Activated CD4-positive, alpha-beta T cell treated with anti-CD3 and anti-CD28 coated beads, Interleukin-2, amount 50 U/mL, for 4 hours (primary cell): ENCODE measurements around the gene LRRC1.
"Not testable (repeated sequence)": the region's sequence is repeated elsewhere in the genome, so short reads cannot be mapped to it uniquely, and the experiment has no call there.

ENCODE experiments used
- DNase-seq, 2 experiments: peaks; one replicate each; pipeline ENCODE4 v3.0.0-alpha.2; 2020

Gene LRRC1

DNA sequence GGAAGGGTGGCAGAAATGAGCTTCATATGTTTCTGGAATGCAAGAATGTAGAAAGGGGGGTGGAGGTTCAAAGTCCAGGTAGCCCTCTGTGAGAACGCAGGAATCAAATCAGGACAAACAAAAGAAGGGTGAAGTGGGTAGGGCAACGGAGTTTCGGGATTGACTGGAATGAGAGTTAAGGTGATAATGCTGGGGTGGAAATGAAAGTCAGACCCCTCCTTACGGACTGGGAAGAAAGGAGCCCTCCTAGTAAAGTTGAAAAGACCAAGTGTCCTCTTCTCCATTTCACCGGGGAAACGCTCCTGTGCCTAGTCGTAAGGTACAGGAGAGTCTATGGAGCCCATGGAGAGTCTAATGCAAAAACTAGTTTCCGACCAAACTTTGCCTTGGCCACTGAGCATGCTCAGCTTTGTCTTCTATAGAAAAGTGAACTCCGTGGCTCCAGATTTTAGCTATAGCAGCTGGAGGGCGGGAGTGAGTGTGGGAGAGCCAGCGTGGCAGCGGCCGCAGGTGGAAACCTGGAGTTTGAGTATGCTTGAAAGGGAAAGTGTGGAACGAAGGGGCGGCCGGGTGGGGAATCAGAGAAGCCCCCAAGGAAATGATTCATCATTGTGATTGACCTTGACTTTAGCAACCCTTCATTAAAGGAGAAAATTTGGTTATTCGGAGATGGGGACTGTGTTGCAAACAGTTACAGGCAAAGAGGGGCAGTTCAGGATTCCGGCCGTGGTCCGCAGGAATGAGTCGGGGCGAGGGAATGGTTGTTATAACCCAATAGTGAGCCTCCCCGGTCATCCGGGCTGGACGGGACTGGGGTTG lies 1.3 kb upstream of the LRRC1 start:
- DNase-seq = peak; percentile 20 to 26

- peak; percentile 35 to 36 for DNase-seq
These were observed 577 bp upstream of the LRRC1 start for GRCh38 chr6:53794137-53794719.

- no peak for DNase-seq
These were observed 516 bp downstream of the LRRC1 start for GRCh38 chr6:53795340-53795701.

DNA sequence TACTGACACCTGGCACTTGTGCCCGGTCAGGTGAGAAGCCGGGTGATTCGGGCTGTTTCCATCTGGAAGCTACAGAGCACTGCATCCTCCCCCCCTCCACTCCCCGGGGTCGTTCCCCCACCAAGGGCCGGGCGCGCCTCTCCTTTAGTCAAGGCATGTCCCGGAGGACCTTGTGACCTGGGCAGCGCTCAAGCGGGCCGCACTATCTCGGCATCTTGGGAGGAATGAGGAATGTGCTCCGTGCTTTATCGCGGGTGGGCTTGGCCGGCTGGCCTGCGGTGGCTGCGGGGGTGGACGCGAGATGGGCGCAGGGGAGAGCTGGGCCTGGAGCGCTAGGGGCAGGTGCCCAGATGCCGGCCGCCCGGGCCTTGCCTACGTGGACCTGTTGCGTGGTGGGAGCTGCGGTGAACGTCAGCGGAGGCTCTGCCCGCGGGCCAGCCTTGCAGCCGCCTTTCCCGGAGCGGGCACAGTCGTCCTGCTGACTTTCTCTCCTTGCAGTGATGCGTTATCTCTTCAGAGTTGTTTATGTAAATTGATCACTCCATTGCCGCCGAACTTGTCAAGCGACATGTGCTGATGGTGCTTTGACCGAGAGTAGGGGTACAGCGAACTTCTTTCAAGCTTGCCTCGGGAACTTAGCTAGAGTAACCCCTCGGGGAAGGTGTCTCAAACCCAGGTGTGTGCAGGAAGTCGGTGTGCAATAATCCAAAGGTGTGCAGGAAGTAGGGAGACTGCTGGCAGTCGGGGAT lies 1.1 kb downstream of the LRRC1 start:
- peak in 1 of 2 experiments; percentile 3 for DNase-seq

DNA sequence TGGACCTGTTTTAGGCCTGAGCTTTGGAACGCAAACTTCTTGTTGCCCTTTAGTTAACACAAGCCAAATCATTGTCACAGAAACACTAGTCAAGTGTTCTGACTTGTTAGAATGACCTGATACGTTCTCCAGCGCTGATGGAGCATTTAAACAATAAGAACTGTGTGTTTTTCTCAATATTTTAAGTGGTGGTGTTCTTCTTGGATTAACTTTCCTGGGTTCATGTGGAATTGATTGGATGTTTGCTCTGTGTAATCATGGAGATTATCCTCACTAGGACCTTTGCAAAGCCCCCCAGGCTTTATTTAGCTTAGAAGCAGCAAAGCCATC lies 1.6 kb downstream of the LRRC1 start:
- DNase-seq = no peak

DNA sequence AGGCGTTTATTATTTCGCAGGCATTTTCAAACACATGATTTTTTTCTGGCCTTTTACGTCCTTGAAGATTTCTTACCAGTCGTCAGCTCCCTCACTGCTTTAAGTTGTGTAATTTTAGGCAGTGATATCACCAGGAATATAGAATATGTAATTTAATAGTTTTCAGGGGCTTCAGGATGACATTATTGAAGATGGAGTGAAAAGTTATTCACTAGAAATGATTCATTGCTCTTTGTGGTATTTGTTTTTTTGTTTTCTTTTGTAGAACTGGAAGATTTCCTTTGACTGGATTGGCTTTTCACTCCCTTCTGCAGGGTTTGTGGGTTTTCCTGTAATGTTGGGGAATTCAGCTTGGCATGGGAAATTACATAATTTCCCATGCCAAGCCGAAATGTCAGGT lies 2.0 kb downstream of the LRRC1 start:
- DNase-seq = no peak

- no peak for DNase-seq
These were observed 2.5 kb downstream of the LRRC1 start for GRCh38 chr6:53797304-53797703.

DNA sequence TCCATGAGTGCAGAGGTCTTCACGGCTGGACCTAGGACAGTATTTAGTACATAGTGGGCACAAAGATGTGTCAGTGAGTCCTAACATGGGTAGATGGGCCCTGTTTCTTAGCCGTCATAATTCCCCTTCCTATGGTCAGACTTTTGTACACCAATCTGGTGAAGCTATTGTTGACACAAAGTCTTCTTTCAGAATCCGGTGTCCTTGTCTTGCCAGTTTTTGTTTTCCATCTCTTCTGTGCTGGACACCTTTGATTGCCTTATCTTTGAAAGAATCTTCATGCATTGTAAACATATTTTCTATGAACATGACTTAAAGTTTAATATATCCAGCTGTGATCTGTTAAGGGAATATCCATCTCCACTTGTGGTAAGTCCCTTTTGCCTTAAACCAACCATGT lies 4.5 kb downstream of the LRRC1 start:
- DNase-seq = no peak

DNA sequence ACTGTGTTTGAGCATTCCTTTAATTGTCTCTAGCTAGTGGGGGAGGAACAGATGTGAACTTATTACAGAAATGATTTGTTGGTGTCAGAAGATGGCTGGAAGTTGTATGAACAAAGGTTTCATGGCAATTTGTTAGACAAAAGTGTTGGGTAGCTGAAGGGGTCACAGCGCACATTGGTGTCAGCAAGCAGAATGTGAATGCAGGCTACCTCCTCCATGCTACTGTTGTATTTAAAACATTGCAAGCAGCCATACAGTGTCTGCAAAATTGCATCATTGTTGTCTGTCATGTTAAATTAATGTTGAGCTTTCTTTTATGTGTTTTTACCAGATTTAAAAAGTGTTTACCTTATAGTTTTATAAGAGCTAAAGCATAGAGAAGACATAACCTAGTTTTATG lies 6.2 kb downstream of the LRRC1 start:
- no peak for DNase-seq

DNA sequence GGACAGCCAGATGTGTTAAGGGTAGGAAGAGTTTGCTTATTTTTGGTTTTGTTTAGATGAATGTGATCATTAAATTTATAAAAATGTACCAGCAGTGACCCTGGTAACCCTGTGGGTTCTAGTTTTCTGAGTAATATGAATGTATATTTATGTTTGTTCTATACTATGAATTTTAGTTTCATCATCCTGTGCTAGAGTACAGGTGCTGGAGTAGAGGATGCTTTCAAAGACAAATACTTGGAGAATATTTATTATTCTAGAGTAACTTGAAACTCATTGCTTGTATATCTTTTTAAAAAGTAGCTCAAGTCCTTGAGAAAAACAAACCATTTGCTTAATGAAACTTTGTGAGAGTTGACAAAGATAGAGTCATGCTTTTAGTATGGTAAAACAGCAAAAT lies 7.8 kb downstream of the LRRC1 start:
- no peak for DNase-seq

DNA sequence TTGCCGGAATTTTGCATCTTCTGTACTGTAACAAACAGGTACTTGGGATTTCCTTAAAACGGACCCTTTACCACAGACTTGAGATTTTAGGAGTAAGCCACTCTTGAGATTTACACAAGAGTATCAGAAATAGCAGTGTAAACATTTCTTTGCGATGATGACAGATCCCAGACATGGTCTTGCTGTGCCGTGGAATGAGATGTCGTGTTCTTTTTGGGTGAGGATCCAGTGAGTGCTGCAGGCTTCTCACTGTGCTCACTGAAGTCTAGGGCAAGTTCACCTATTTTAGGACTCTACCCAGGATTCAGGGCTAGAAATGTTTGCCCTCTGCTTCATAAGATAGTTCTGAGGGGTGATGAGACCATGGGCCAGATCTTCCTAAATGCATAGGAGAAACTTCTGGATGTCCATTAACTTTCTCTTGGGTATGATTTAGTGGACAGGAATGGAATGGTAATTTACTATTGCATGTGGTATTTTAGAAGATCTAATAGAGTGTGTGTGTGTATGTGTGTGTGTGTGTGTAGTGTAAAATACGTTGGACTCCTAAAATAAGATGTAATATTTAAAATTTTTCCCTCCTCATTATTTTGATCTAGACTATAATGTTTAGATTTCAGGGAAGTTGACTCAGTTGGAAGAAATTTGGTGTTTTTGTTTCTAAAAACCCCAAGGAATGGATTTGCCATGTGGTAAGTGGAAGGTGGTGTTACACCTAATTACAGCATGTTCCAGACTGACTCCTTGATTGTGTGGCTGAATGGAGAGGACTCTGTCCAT lies 8.5 kb downstream of the LRRC1 start:
- no peak for DNase-seq

DNA sequence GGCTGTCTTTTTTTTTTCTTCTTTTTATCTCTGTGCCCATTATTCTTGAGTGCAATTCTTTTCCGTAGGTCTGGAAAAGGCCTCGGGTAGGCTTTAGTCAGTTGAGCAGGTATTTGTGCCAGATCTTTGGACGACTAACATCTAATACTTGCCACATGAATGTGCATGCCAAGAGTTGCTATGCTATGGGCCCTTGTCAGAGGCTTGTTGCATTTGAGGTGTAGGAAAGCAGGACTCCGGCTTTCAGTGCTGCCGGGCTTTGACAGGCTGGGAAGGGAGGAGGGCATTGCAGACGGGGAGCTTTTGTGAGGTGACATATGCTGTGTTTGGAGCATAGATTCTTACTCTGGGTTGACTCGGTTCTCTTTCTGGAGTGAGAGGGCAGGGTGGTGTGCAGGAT lies 10.2 kb downstream of the LRRC1 start:
- DNase-seq = no peak

DNA sequence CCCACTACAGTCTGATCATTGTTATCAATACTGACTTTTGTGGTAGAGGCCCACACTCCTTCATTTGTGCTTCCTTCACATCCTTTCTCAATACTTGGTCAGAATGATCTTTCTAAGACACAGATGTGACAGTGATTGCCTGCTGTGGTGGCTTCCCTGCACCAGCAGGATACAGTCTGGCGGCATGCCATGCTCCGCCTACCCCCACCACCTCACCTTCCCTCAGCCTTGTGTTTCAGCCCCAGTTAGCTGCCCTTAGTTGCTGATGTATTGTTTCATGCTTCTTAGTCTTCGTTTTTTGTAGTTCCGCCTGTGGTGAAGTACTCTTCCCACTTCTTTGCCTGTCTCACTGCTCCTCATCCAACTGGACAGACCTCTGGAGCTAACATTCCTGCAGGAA lies 10.9 kb downstream of the LRRC1 start:
- no peak for DNase-seq

- not testable (repeated sequence) for DNase-seq
These were observed 12.8 kb downstream of the LRRC1 start for GRCh38 chr6:53807606-53808005.

GRCh38 chr6:53808302-53808881 lies 13.6 kb downstream of the LRRC1 start:
- no peak for DNase-seq

DNA sequence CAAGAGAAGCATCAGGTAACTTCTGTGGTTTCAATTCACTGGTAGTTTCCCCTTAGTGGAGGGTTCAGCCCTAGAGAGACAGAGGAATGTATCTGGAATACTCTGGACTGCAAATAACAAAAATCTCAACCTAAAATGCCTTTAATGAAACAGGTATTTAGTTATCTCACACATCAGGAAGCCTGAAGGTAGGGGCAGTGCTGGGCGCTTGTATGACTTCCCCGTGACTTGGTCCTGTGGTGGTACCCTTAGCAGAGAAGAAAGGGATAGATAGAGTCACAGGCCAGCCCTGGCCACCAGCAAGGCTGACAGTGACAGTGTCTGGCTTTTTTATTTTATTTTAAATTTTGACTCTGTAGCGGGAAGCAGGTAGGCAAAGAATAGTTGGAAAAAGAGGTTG lies 14.9 kb downstream of the LRRC1 start:
- DNase-seq = no peak

DNA sequence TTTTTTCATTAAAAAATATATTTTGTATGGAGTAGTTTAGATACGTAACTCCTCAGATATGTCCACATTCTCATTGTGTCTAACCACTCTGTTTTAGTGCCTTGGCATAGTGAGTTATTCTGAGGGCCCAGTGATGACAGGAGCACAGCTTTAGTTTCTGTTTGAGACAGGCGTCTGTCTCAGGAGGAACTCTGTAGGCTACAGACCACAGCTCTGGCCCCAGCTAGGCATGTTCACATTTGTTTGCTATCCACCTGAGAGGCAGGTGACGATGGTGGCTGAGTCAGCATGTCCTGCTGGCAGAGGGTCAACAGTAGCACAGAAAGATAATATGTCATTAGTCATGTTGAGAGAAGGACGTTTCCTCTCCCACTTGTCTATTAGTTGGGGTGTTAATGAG lies 16.3 kb downstream of the LRRC1 start:
- DNase-seq = no peak

- DNase-seq = no peak
These were observed 16.9 kb downstream of the LRRC1 start for GRCh38 chr6:53811746-53812145.

GRCh38 chr6:53813096-53813495 lies 18.3 kb downstream of the LRRC1 start:
- DNase-seq = no peak

GRCh38 chr6:53813801-53814200 lies 19.0 kb downstream of the LRRC1 start:
- DNase-seq = no peak

GRCh38 chr6:53814353-53814752 lies 19.5 kb downstream of the LRRC1 start:
- no peak for DNase-seq

- DNase-seq = no peak
These were observed 20.7 kb downstream of the LRRC1 start for GRCh38 chr6:53815381-53816119.
